ENCODE data around the gene SRSF9. TPM values are rescaled to one million over a fixed set of nuclear protein-coding genes. Genes with fewer than 3 reads are reported as not detected.

Gene SRSF9
- total RNA-seq, 1 donor = 192 TPM

DNA sequence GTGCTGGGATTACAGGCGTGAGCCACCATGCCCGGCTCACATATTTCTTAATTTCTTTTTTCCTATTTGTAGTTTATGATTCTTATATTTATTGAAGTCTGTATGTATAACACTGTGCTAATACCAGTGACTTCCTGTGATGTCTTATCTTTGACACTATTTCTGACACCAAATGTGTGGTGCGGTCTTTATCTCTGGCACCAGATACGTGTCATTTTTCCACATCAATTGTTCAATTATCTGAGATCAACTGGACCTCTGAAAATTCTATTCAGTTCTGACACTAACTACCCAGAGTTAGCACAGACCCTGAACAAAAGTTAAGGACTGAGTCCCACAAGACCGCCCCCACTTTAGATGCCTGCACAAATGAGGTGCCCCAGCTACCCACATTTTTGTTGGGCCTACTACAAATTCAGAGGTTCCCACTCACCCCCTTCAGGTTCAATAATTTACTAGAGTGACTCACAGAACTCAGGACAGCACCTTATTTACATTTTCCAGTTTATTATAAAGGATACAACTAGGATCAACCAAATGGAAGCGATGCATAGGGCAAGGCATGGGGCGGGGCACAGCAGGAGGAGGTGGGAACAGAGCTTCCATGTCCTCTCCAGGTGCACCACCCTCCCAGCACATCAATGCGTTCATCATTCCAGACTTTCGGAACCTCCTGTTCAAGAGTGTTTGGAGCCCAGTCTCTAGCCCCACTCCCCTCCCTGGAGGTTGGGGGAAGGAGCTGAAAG lies 11.6 kb upstream of the SRSF9 start:
- no peak for DNase-seq (ENCODE audit: low read depth)
- TF ChIP-seq, protein P1, sequence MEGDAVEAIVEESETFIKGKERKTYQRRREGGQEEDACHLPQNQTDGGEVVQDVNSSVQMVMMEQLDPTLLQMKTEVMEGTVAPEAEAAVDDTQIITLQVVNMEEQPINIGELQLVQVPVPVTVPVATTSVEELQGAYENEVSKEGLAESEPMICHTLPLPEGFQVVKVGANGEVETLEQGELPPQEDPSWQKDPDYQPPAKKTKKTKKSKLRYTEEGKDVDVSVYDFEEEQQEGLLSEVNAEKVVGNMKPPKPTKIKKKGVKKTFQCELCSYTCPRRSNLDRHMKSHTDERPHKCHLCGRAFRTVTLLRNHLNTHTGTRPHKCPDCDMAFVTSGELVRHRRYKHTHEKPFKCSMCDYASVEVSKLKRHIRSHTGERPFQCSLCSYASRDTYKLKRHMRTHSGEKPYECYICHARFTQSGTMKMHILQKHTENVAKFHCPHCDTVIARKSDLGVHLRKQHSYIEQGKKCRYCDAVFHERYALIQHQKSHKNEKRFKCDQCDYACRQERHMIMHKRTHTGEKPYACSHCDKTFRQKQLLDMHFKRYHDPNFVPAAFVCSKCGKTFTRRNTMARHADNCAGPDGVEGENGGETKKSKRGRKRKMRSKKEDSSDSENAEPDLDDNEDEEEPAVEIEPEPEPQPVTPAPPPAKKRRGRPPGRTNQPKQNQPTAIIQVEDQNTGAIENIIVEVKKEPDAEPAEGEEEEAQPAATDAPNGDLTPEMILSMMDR (IDR thresholded peaks at IDR 0.05; ENCODE audit: insufficient read depth, low read depth, low read length) = no peak
- no peak overlapping the region for H3K4me3 ChIP-seq (ENCODE audit: low read depth, low read length)

DNA sequence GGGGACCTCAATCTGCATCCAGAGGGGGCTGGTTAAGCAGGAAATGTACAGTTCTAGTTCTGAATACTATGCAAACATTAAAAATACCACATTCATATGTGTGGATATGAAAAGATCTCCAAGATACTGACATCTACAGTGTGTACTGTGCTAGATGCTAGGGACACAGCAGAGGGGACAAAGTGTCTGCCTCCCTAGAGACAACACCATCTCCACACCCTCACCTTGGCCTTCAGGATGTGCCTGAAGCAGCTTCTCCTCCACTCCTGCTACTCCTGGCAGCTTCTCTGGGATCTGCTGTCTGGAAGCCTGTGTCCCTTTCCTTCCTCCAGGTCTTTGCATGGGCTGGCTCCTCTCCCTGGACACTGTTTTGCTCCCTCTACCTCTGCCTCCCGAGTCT lies 10.7 kb upstream of the SRSF9 start:
- TF ChIP-seq, protein P1 (IDR thresholded peaks at IDR 0.05; ENCODE audit: insufficient read depth, low read depth, low read length) = no peak
- H3K4me3 ChIP-seq (ENCODE audit: low read depth, low read length) = no peak overlapping the region

DNA sequence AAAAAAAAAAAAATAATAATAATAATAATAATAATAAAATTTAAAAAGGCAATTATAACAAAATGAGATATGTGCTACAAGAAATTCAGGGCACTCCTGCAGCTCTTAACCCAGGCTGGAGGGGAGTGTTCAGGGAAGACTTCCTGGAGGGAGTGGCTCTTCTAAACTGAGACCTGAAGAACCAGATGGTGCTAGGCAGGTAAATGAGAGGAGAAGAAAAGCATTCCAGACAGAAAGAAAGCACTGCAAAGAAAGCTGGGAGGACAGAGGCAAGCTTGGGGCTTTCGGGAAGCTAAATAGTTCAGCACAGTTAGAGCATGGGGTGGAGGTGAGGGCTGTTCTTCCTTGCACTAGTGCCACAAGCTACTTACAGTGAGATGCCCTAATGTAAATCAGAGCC lies 9.9 kb upstream of the SRSF9 start:
- no peak for DNase-seq (ENCODE audit: low read depth)
- H3K4me3 ChIP-seq (ENCODE audit: low read depth, low read length) = no peak overlapping the region
- TF ChIP-seq, protein P1 (IDR thresholded peaks at IDR 0.05; ENCODE audit: insufficient read depth, low read depth, low read length) = no peak

More for the DNA sequence above, 10.7 kb upstream of the SRSF9 start:
- DNase-seq (ENCODE audit: low read depth) = no peak

DNA sequence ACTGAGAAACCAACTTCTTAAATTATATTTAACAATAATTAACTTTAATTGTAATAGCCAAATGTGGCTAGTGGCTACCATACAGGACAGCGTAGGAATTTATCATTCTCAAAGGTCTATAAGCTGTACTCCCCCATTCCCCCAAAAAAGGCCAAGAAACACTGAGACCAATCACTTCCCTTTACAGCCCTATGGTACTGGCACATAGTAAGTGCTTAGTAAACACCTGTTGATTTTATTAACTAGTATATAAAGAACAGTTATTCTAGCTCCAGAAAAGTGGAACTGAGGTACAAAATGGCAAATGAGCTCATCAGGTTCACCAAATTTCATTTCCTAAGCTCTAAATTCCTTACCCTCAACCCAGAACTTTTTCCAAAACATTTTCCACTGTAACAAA lies 6.1 kb upstream of the SRSF9 start:
- TF ChIP-seq, protein P1 (IDR thresholded peaks at IDR 0.05; ENCODE audit: insufficient read depth, low read depth, low read length) = no peak
- H3K4me3 ChIP-seq (ENCODE audit: low read depth, low read length) = no peak overlapping the region
- DNase-seq (ENCODE audit: low read depth) = no peak

DNA sequence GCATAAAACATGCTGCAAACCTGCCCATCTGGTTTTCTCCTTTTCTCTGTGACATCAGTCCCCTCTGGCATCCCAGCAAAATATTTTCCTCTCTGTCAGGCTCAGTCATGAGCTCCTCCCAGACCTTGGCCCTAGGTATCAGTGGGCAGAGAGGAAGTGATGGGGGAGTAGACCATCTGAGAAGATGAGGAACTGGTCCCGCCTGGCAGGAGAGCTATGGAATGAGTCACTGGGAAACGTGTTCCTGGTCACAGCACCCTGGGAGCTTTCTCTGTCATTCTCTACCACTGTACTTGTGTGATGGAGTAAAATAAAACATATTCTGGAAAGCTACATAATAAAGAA lies 5.0 kb upstream of the SRSF9 start:
- no peak overlapping the region for H3K4me3 ChIP-seq (ENCODE audit: low read depth, low read length)
- TF ChIP-seq, protein P1 (IDR thresholded peaks at IDR 0.05; ENCODE audit: insufficient read depth, low read depth, low read length) = no peak
- peak; percentile 34 for DNase-seq (ENCODE audit: low read depth)

DNA sequence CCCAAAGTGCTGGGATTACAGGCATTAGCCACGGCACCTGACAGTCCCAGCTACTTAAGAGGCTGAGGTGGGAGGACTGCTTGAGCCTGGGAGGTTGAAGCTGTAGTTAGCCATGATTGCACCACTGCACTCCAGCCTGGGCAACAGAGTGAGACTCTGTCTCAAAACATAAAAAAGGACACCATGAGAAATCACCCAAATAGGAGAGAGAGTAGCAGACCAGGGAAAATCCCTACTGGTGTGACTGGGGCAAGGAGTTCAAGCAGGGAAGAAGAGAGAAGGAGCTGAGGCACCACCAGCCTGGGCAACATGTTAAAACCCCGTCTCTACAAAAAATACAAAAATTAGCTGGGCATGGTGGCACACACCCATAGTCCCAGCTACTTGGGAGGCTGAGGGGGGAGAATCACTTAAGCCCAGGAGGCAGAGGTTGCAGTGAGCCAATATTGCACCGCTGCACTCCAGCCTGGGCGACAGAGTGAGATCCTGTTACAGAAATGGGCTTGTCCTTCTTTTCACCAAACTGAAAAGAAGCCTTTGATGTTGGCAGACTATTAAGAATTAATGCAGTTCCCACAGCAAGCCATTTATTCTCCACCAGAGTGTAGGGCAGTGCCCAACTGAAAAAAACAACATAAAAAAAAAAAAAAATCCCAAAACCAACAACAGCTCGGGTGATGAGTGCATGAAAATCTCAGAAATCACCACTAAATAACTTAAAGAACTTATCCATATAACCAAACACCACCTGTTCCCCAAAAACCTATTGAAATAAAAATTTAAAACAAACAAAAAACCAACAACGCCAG lies 4.5 kb upstream of the SRSF9 start:
- TF ChIP-seq, protein P1 (IDR thresholded peaks at IDR 0.05; ENCODE audit: insufficient read depth, low read depth, low read length) = no peak
- H3K4me3 ChIP-seq (ENCODE audit: low read depth, low read length) = no peak overlapping the region
- no peak for DNase-seq (ENCODE audit: low read depth)
